Ascending aorta (tissue), 2 donors: Measurements from ENCODE around the gene ZFP36L1. TPM values are rescaled to one million over a fixed set of nuclear protein-coding genes. Genes with fewer than 3 reads are reported as not detected.
A peak's percentile ranks its signal among the peaks of the same experiment; 100 is the strongest.

ENCODE experiments used
- DNase-seq, 2 donors: peaks; one replicate each; pipeline ENCODE4 v3.0.0-alpha.2; 2019; ENCODE audit warnings: low spot score in 2 of 2
- H3K27ac ChIP-seq, 2 donors: fragments of 200-600 bp; sonication (generic); one replicate each; pipeline ENCODE4 v1.5.1; 2016 to 2017; ENCODE audit warnings: mild to moderate bottlenecking in 1 of 2
- H3K27me3 ChIP-seq: fragments of 200-600 bp; sonication (generic); one replicate; pipeline ENCODE4 v1.5.1; 2017
- H3K36me3 ChIP-seq, 2 donors: fragments of 200-600 bp; sonication (generic); one replicate each; pipeline ENCODE4 v1.5.1; 2016
- H3K4me1 ChIP-seq, 2 donors: fragments of 200-600 bp; sonication (generic); one replicate each; pipeline ENCODE4 v1.5.1; 2016 to 2017; ENCODE audit warnings: mild to moderate bottlenecking in 1 of 2
- H3K4me3 ChIP-seq, 2 donors: fragments of 200-600 bp; sonication (generic); one replicate each; pipeline ENCODE4 v1.5.1; 2016 to 2017; ENCODE audit warnings: mild to moderate bottlenecking in 1 of 2
- H3K9me3 ChIP-seq, 2 donors: fragments of 200-600 bp; sonication (generic); one replicate each; pipeline ENCODE4 v1.5.1; 2016
- intact Hi-C: fragments of 100-400 bp; cut with DNase I; formaldehyde crosslinking; loops from one replicate; pipeline ENCODE4 v1.15.1; 2023
- total RNA-seq: library from RNA; depleted of rRNA; stranded (reverse); fragments of >200 nt; gene quantifications from one replicate; pipeline ENCODE4 v1.1.0, GENCODE V29; 2016
- TF ChIP-seq, protein P1 (sequence below), 3 experiments: fragments of 200-600 bp in 2 of 3; fragments of 450-650 bp in 1 of 3; sonication (generic) in 2 of 3; IDR thresholded peaks; one replicate each; pipeline ENCODE4 v1.5.1; 2016 to 2019; ENCODE audit warnings: antibody characterized with exemption in 3 of 3, mild to moderate bottlenecking in 1 of 3, moderate library complexity in 1 of 3

Gene ZFP36L1
- total RNA-seq, 1 donor from 2014 or later = 772 TPM

DNA sequence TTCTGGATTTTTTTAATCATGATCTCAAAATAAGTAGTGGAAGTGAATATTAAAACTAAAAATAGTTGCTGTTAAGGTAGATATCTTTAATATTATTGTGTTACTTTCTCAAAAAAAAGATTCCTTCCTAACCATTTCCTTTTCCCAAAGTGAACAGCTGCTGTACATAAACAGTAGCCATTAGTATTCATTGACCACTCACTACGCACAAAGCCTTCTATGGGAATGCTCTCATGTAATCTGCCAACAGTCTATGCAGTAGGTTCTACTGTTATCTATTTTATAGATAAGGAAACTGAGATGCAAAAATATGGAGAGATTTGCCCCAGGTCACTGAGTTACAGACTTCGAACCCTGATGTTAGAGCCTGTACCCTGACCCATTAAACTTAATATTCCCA is 32.1 kb downstream of the ZFP36L1 start:
- no peaks in the 10 kb centered on the region for H3K36me3 ChIP-seq
- H3K9me3 ChIP-seq = no peaks in the 10 kb centered on the region
- peaks cover 9 to 10% of the 10 kb centered on the region in 2 donors for H3K4me1 ChIP-seq
- no peak overlapping the region for H3K4me3 ChIP-seq
- no peak overlapping the region for H3K27ac ChIP-seq
- DNase-seq = no peak
- TF ChIP-seq, protein P1, sequence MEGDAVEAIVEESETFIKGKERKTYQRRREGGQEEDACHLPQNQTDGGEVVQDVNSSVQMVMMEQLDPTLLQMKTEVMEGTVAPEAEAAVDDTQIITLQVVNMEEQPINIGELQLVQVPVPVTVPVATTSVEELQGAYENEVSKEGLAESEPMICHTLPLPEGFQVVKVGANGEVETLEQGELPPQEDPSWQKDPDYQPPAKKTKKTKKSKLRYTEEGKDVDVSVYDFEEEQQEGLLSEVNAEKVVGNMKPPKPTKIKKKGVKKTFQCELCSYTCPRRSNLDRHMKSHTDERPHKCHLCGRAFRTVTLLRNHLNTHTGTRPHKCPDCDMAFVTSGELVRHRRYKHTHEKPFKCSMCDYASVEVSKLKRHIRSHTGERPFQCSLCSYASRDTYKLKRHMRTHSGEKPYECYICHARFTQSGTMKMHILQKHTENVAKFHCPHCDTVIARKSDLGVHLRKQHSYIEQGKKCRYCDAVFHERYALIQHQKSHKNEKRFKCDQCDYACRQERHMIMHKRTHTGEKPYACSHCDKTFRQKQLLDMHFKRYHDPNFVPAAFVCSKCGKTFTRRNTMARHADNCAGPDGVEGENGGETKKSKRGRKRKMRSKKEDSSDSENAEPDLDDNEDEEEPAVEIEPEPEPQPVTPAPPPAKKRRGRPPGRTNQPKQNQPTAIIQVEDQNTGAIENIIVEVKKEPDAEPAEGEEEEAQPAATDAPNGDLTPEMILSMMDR (IDR thresholded peaks at IDR 0.05) = no peak
- no peaks in the 10 kb centered on the region for H3K27me3 ChIP-seq
- intact Hi-C loops = no loop called here

DNA sequence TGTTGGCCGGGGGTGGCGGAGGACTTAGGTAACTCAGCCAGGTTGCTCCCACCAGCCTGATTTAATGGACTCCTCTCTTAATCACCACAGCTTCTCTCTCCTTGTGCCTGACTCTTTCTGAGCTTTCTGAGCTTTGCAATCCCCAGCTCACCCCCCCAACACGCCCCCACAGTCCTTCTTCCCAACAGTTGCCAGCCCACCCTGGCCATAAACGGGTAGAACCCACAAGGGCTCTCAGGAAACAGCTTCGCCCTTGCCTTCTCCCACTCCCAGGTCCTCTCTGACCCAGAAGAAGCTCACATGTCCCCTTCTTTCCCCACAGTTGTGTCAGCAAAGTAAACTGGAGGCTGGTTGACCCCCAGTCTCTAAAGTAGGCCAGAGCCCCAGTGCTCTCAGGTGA is 32.9 kb downstream of the ZFP36L1 start:
- intact Hi-C loops = no loop called here
- no peak overlapping the region for H3K27ac ChIP-seq
- H3K9me3 ChIP-seq = no peaks in the 10 kb centered on the region
- TF ChIP-seq, protein P1 (IDR thresholded peaks at IDR 0.05) = no peak
- no peak overlapping the region for H3K4me3 ChIP-seq
- H3K27me3 ChIP-seq = no peaks in the 10 kb centered on the region
- peaks cover 9 to 10% of the 10 kb centered on the region in 2 donors for H3K4me1 ChIP-seq
- no peak for DNase-seq
- no peaks in the 10 kb centered on the region for H3K36me3 ChIP-seq

DNA sequence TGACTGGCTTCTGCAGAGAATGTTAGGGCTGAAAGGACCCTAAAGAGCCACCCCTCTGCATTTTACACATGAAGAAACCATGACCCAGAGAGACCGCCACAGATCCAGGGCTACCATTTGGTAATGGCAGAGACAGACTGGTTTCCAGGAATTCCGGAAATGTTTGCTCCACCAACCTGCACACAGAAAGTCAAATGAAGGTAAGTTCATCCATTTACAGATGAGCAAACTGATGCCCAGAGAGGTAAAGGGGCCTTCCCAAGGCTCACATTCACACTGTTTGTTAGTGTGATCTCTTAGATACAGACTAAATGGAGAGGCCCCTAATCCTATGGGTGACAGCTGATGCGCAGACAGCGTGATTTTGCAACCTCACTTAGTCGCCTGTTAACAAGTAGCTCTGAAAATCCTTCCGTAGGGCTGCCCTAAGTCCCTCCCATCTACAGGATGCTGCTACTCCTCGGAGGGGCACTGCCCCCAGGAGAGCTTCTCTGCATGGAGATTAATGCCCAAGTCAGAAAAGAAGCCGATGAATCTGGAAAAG is 33.8 kb downstream of the ZFP36L1 start:
- intact Hi-C loops = no loop called here
- H3K9me3 ChIP-seq = no peaks in the 10 kb centered on the region
- no peak overlapping the region for H3K4me3 ChIP-seq
- TF ChIP-seq, protein P1 (IDR thresholded peaks at IDR 0.05) = no peak
- peaks cover 9 to 10% of the 10 kb centered on the region in 2 donors for H3K4me1 ChIP-seq
- no peak for DNase-seq
- H3K27ac ChIP-seq = no peak overlapping the region
- no peaks in the 10 kb centered on the region for H3K36me3 ChIP-seq
- no peaks in the 10 kb centered on the region for H3K27me3 ChIP-seq

DNA sequence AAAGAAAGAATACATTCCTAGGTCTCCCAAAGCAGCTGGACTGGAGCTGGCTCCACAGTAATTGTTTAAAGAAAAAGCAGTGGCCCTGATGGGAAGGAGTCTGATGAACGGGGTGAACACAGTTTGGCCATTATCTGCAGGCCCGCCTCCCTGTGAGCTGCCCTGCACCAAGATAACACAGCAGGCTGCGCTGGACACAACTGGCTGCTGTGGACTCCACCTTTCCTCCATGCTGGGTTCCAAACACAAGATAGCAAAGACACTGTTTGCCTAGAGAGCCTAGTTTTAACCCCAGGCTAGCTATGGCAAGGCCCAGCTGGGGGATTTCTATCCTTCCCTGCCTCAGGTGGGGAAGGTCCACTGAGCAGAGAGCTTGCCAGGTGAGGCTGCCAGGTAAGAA is 34.6 kb downstream of the ZFP36L1 start:
- TF ChIP-seq, protein P1 (IDR thresholded peaks at IDR 0.05) = no peak
- H3K4me1 ChIP-seq = peaks cover 8 to 10% of the 10 kb centered on the region in 2 donors
- intact Hi-C loops = no loop called here
- no peak overlapping the region for H3K27ac ChIP-seq
- H3K36me3 ChIP-seq = no peaks in the 10 kb centered on the region
- no peak for DNase-seq
- no peaks in the 10 kb centered on the region for H3K27me3 ChIP-seq
- no peak overlapping the region for H3K4me3 ChIP-seq
- H3K9me3 ChIP-seq = no peaks in the 10 kb centered on the region

DNA sequence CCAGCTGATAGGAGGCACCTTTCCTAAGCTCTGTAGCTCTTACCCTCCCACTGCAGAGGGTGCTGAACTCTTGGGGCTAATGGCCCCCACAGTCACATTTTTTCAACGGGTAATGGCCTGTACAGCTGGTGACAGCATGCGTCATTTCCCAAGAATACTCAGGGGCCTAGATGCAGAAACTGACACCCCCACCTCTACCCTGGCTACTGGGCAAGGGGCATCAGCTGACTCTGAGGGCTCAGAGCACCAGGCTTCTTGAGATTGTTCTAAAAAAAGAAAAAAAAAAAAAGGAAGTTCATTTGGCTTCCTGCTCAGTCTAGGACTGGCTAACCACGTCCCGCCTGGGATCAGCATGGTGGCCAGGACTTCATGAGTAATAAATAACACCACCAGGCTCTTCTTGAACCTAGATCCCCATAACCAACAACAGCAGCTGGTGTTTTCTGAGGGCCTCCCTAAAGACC is 35.2 kb downstream of the ZFP36L1 start:
- H3K36me3 ChIP-seq = no peaks in the 10 kb centered on the region
- no peak overlapping the region for H3K27ac ChIP-seq
- TF ChIP-seq, protein P1 (IDR thresholded peaks at IDR 0.05) = no peak
- peaks cover 3 to 4% of the 10 kb centered on the region in 2 donors for H3K4me1 ChIP-seq
- intact Hi-C loops = no loop called here
- peak; percentile 48 to 65 for DNase-seq
- no peaks in the 10 kb centered on the region for H3K27me3 ChIP-seq
- no peak overlapping the region for H3K4me3 ChIP-seq
- no peaks in the 10 kb centered on the region for H3K9me3 ChIP-seq

DNA sequence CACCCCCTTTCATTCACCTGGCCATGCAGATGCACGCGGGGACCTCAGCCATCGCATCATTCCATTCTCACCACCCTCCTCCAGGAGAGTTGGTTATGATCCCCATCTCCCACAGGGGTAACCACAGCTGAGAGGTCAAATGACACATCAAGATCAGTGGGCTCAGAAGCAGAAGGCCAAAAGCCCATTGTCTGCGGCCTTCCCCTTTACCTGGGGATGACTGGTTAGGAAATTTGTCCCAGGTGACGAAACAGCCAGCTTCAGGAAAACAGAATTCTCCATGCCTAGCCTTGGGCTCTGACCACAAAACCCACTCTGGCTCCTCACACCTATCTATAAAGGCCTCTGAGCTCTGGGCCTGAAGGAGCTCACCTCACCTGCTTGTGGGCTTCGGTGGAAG is 36.1 kb downstream of the ZFP36L1 start:
- DNase-seq = no peak

More for the DNA sequence above, 36.1 kb downstream of the ZFP36L1 start:
- H3K4me1 ChIP-seq = peaks cover 0 to 4% of the 10 kb centered on the region in 2 donors
- intact Hi-C loops = no loop called here
- TF ChIP-seq, protein P1 (IDR thresholded peaks at IDR 0.05) = no peak
- H3K27ac ChIP-seq = no peak overlapping the region
- H3K27me3 ChIP-seq = no peaks in the 10 kb centered on the region
- H3K4me3 ChIP-seq = no peak overlapping the region
- H3K36me3 ChIP-seq = no peaks in the 10 kb centered on the region
- no peaks in the 10 kb centered on the region for H3K9me3 ChIP-seq
